Measurements from ENCODE around the gene LAD1.

Gene LAD1

DNA sequence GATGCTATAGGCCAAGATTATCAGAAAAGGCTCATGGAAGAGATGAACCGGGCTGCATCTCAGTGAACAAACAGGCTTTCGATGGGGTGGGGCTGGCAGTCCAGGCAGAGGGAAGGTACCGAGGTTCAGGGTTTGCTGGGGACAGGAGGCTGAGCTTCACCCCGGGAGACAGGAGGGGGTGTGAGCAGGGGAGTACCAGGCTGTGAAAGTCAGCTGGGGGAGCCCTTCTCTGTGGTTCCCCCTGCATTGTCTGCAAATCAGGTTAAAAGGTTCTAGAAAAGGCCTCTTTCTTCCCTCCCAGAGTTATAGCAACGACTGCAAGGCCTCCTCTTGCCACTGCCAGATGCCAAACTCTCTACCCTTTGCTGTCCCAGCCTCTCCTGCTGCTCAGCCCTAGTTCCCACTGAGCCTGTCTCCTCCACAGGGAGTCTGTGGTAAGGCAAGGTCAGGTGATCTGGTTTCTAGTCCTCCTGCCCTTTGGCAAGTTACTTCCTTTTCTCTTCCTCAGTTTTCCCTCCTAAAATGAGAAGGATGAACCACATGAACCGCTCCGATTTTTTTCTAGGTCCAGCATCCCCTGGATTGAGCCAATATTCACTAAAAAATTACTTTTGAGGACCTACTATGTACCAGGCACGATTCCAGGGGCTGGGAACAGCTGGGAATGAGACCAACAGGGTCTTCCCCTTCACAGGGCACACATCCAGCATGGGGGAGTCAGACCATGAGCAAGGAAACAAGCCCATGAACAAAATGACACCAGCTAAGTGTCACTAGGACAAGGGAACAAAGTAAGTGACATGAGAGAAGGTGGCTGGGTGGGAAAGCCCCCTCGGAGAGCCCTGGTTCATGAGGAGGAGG lies 7.2 kb downstream of the LAD1 start:
- TF ChIP-seq, protein P1, sequence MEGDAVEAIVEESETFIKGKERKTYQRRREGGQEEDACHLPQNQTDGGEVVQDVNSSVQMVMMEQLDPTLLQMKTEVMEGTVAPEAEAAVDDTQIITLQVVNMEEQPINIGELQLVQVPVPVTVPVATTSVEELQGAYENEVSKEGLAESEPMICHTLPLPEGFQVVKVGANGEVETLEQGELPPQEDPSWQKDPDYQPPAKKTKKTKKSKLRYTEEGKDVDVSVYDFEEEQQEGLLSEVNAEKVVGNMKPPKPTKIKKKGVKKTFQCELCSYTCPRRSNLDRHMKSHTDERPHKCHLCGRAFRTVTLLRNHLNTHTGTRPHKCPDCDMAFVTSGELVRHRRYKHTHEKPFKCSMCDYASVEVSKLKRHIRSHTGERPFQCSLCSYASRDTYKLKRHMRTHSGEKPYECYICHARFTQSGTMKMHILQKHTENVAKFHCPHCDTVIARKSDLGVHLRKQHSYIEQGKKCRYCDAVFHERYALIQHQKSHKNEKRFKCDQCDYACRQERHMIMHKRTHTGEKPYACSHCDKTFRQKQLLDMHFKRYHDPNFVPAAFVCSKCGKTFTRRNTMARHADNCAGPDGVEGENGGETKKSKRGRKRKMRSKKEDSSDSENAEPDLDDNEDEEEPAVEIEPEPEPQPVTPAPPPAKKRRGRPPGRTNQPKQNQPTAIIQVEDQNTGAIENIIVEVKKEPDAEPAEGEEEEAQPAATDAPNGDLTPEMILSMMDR (IDR thresholded peaks at IDR 0.05; ENCODE audit: extremely low read depth, missing control alignments): no peak
- no peak for DNase-seq (ENCODE audit: low spot score)

DNA sequence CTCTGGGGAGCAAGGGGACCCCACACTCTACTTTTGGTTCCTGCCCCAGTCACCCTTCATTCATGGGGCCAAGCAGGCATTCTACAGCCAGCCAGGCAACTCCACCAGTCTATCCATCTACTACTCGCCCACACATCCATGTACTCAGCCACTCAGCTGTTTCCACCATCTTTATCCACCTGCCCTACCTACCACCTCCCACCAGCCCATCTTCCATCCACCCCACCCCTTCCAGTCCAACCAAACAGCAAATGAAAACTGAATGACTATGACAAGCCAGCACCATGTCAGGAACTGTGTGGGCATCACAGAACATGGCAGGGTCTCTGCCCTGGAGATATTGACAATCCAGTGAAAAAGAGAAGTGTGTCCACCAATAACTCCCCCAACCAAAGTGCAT lies 7.9 kb downstream of the LAD1 start:
- DNase-seq (ENCODE audit: low spot score): no peak
- TF ChIP-seq, protein P1 (IDR thresholded peaks at IDR 0.05; ENCODE audit: extremely low read depth, missing control alignments): no peak

- TF ChIP-seq, protein P1 (IDR thresholded peaks at IDR 0.05; ENCODE audit: extremely low read depth, missing control alignments): no peak
- DNase-seq (ENCODE audit: low spot score): no peak
Observed at GRCh38 chr1:201389051-201389450, 10.1 kb downstream of the LAD1 start.

DNA sequence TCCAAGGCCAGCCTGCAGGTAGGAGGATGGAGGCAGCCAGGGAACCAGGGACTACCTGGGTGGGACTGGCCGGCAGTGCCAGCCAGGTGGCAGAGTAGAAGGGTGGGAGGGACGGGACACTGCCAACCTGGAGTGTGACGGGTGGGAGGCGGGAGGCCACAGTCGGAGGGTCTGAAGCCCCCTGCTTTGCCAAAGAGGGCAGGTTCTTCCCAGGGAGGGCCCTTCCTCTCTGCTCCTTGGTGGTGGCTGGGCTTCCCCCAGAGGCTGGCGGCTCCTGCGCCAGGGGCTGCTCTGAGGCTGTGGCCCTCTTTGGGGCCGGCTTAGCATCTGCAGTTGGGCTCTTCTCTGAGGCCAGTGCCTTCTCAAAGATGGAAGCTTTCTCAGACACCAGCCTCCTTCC lies 12.9 kb downstream of the LAD1 start:
- TF ChIP-seq, protein P1 (IDR thresholded peaks at IDR 0.05; ENCODE audit: extremely low read depth, missing control alignments): no peak
- no peak for DNase-seq (ENCODE audit: low spot score)

GRCh38 chr1:201385299-201385891 lies 13.7 kb downstream of the LAD1 start:
- DNase-seq (ENCODE audit: low spot score): peak; percentile 83
- TF ChIP-seq, protein P1 (IDR thresholded peaks at IDR 0.05; ENCODE audit: extremely low read depth, missing control alignments): peak; percentile 93

GRCh38 chr1:201384406-201384782 lies 14.7 kb downstream of the LAD1 start:
- TF ChIP-seq, protein P1 (IDR thresholded peaks at IDR 0.05; ENCODE audit: extremely low read depth, missing control alignments): no peak
- DNase-seq (ENCODE audit: low spot score): no peak

DNA sequence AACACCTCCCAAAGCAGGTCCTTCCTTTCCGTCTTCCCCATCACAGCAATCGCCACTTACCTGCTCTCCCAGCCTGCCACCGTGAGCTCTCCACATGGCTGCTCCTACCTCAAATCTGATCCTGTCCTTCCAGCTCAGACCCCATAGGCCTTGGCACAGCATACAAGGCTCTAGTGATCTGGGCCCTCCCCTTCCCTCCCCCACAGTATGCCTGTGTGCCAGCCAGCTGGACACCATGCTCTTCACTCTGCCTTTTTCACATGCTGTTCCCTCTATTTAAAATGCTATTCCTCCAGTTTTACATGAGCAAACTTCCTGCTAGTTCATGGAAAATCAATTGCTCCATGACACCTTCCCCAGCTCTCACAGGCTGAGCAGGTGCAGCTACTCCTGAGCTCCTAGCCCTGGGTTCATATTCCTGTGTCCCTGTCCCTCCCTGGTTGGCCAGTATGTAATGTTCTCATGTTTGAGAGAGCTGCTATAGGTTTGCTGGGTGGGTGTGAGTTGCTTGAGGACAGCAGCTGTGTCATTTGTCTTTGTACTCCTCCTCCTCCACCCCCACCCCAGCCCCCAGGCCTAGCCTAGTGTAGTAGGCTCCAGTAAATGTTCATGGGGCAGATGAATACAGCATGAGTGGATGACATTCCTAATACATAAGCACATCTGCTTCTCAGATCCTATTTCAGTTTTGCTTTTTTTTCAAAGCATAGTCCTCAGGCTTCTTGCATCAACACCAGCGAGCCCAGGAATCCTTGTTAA lies 15.3 kb downstream of the LAD1 start:
- TF ChIP-seq, protein P1 (IDR thresholded peaks at IDR 0.05; ENCODE audit: extremely low read depth, missing control alignments): no peak
- DNase-seq (ENCODE audit: low spot score): no peak

Data from GM20000 (cell line).